SK-N-MC (cell line): ENCODE measurements around the gene OSBPL1A.

Source experiments
- EZH2 ChIP-seq: fragments of 200-600 bp; sonication (generic); IDR thresholded peaks from one replicate; pipeline ENCODE4 v1.6.1; 2017; ENCODE audit warnings: antibody characterized with exemption
- FOXP2 ChIP-seq: optimal IDR thresholded peaks from 2 replicates; pipeline ENCODE3; 2011; ENCODE audit warnings: mild to moderate bottlenecking, moderate library complexity; ENCODE audit not compliant: insufficient read depth; ENCODE audit errors: extremely low read length, control extremely low read depth
- POLR2AphosphoS5 ChIP-seq: IDR thresholded peaks from 2 replicates; pipeline ENCODE4 v1.6.1; 2012; ENCODE audit warnings: mild to moderate bottlenecking, low read depth, low read length, borderline replicate concordance

- TF ChIP-seq POLR2AphosphoS5 (no peak), EZH2 (no peak), FOXP2 (no peak)
Measured at GRCh38 chr18:24262087-24262486, 135.5 kb downstream of the OSBPL1A start.
